ENCODE measurements around the gene CBX3.
A peak's percentile ranks its signal among the peaks of the same experiment; 100 is the strongest.

- peak in 1 of 4 experiments; percentile 7 for TF ChIP-seq CTCF (IDR thresholded peaks at IDR 0.05)
- TF ChIP-seq POLR2A (IDR thresholded peaks at IDR 0.05) = peak in 1 of 2 donors; percentile 42
Observed at GRCh38 chr7:26201247-26202018, at the start of gene CBX3.
